ENCODE measurements around the gene SHISAL1. TPM values are rescaled to one million over a fixed set of nuclear protein-coding genes. Genes with fewer than 3 reads are reported as not detected.

SHISAL1 gene
- total RNA-seq, 1 experiment from 2014 or later: 2.9 TPM

- no peaks in the 10 kb centered on the region for H4K20me1 ChIP-seq (ENCODE audit: control insufficient read depth, insufficient read depth, insufficient read length)
- WGBS (ENCODE audit: extremely low coverage, insufficient read length, low lambda C conversion rate): no CpG with 5 or more reads among the region's 9 CpGs
- H4K91ac ChIP-seq (ENCODE audit: insufficient read length, low read depth, low read length): no peak overlapping the region
- H3K23me2 ChIP-seq (ENCODE audit: insufficient read length, low read depth, low read length, poor library complexity, severe bottlenecking): no peaks in the 10 kb centered on the region
- no peak overlapping the region for H2BK120ac ChIP-seq (ENCODE audit: low read depth, low read length, poor library complexity, severe bottlenecking)
- H3T11ph ChIP-seq (ENCODE audit: low read length): no peak overlapping the region
- Mint-ChIP-seq H3K9me3 (no peaks in the 10 kb centered on the region; a peak in 1 of 5 replicates), H3K4me3 (no peak overlapping the region; a peak in 1 of 5 replicates), H3K27ac (no peak overlapping the region), H3K27me3 (ENCODE audit: low read depth) (peaks cover 3% of the 10 kb centered on the region), H3K36me3 (ENCODE audit: insufficient read depth in 1 of 3, low read depth in 3 of 3) (no peaks in the 10 kb centered on the region), H3K4me1 (peaks cover 0 to 5% of the 10 kb centered on the region in 2 experiments; a peak in 1 of 4 replicates)
- no peak overlapping the region for H2AK5ac ChIP-seq (ENCODE audit: insufficient read length, low read length)
- no peaks in the 10 kb centered on the region for H3K27me3 ChIP-seq (ENCODE audit: insufficient read depth, low read length)
- H3K9ac ChIP-seq (ENCODE audit: extremely low read depth, insufficient read length, low read length): no peak overlapping the region
- H2BK15ac ChIP-seq (ENCODE audit: low read depth, low read length): no peak overlapping the region
- no peak overlapping the region for H2AFZ ChIP-seq (ENCODE audit: low read length)
- no peak overlapping the region for H3K14ac ChIP-seq (ENCODE audit: insufficient read depth, low read length)
- no peaks in the 10 kb centered on the region for H3K79me1 ChIP-seq (ENCODE audit: insufficient read depth, low read depth, low read length, poor library complexity, severe bottlenecking)
- H2BK5ac ChIP-seq (ENCODE audit: insufficient read length, low read length): no peak overlapping the region
- H3K79me2 ChIP-seq (ENCODE audit: insufficient read depth, low read length): no peaks in the 10 kb centered on the region
- H3K4me2 ChIP-seq (ENCODE audit: insufficient read depth, insufficient read length, low read length): no peak overlapping the region
- H3K23ac ChIP-seq (ENCODE audit: insufficient read length, low read depth, low read length): no peak overlapping the region
- no peak for TF ChIP-seq CTCF (conservative IDR thresholded peaks at IDR 0.05)
- no peak overlapping the region for H3K4ac ChIP-seq (ENCODE audit: low read depth, low read length)
- DNase-seq: no peak
- H3K18ac ChIP-seq (ENCODE audit: insufficient read length, low read depth, low read length): no peak overlapping the region
- no peak overlapping the region for H3K56ac ChIP-seq (ENCODE audit: insufficient read length, low read depth, low read length)
- no peak overlapping the region for H3K27ac ChIP-seq (ENCODE audit: insufficient read length, low read depth, low read length)
- no peak overlapping the region for H2BK20ac ChIP-seq (ENCODE audit: low read depth, low read length, poor library complexity, severe bottlenecking)
- H3K9me3 ChIP-seq (ENCODE audit: control insufficient read depth, low read depth, low read length): no peaks in the 10 kb centered on the region
- H4K5ac ChIP-seq (ENCODE audit: insufficient read length, low read depth, low read length): no peak overlapping the region
- H2BK12ac ChIP-seq (ENCODE audit: insufficient read length, low read depth, low read length): no peak overlapping the region
- no peaks in the 10 kb centered on the region for H3K4me1 ChIP-seq (ENCODE audit: insufficient read depth, low read length)
- no peak overlapping the region for H4K8ac ChIP-seq (replicated peaks; ENCODE audit: insufficient read length, low read depth, low read length)
Observed at GRCh38 chr22:44319685-44320084, 6.9 kb upstream of the SHISAL1 start.
